Sciatic nerve (tissue), 2 donors: Measurements from ENCODE around the gene OSBPL10. TPM values are rescaled to one million over a fixed set of nuclear protein-coding genes. Genes with fewer than 3 reads are reported as not detected.

Source experiments
- ATAC-seq: fragments of 200-7000 bp; cut with Tn5 transposase; one replicate; pipeline ENCODE4 v1.9.1; 2020; ENCODE audit warnings: mild to moderate bottlenecking, moderate library complexity
- DNase-seq: peaks from one replicate; pipeline ENCODE4 v3.0.0-alpha.2; 2020; ENCODE audit warnings: low spot score
- intact Hi-C: fragments of 100-400 bp; cut with DNase I; formaldehyde crosslinking; loops from one replicate; pipeline ENCODE4 v1.14.2; 2022
- total RNA-seq: library from RNA; stranded (reverse); fragmentation: NEBNext Ultra II Directional; extraction: Animal tissue kit (Norgen Biotek cat#: 25700); gene quantifications from one replicate; pipeline ENCODE4 v1.2.1, GENCODE V29; 2021
- donor health status: DM: no; HTN: no; CAD: no.
- donor health status: DM: no; HTN: no; CAD: no.

The OSBPL10 gene
- total RNA-seq, 1 donor from 2014 or later, result 27.0 TPM

GRCh38 chr3:31629054-31629453 lies 352.0 kb downstream of the OSBPL10 start:
- ATAC-seq (no peak), DNase-seq (no peak)
- intact Hi-C loops, result no loop called here

GRCh38 chr3:31625358-31625757 lies 355.7 kb downstream of the OSBPL10 start:
- intact Hi-C loops, result no loop called here
- DNase-seq (no peak), ATAC-seq (no peak)

GRCh38 chr3:31624083-31624709 lies 356.9 kb downstream of the OSBPL10 start:
- DNase-seq, result no peak
- intact Hi-C loops, result no loop called here
- ATAC-seq, result no peak

GRCh38 chr3:31622636-31623288 lies 358.3 kb downstream of the OSBPL10 start:
- DNase-seq, result no peak
- intact Hi-C loops, result no loop called here
- no peak for ATAC-seq

- ATAC-seq, result no peak
- intact Hi-C loops, result no loop called here
- no peak for DNase-seq
These were observed 359.7 kb downstream of the OSBPL10 start for GRCh38 chr3:31621314-31621713.

- ATAC-seq (no peak), DNase-seq (no peak)
- intact Hi-C loops, result no loop called here
These were observed 360.4 kb downstream of the OSBPL10 start for GRCh38 chr3:31620656-31621055.

- no peak for DNase-seq
- ATAC-seq, result no peak
- intact Hi-C loops, result no loop called here
These were observed 364.4 kb downstream of the OSBPL10 start for GRCh38 chr3:31616711-31617110.

GRCh38 chr3:31615071-31615875 lies 365.8 kb downstream of the OSBPL10 start:
- no peak for ATAC-seq
- DNase-seq, result no peak
- intact Hi-C loops, result no loop called here

GRCh38 chr3:31614162-31614921 lies 366.7 kb downstream of the OSBPL10 start:
- DNase-seq, result no peak
- ATAC-seq, result no peak
- intact Hi-C loops, result no loop called here

- intact Hi-C loops, result no loop called here
- ATAC-seq (no peak), DNase-seq (no peak)
These were observed 367.4 kb downstream of the OSBPL10 start for GRCh38 chr3:31613654-31614053.

- ATAC-seq (no peak), DNase-seq (no peak)
- intact Hi-C loops, result no loop called here
These were observed 367.9 kb downstream of the OSBPL10 start for GRCh38 chr3:31613177-31613576.

Other genes with a start within 250 kb of the OSBPL10 start
- 0.89 TPM for gene ZNF860, start 488 bp upstream of the OSBPL10 start, total RNA-seq
- 36.7 TPM for gene GPD1L, start 125.4 kb upstream of the OSBPL10 start, total RNA-seq